Activated CD4-positive, alpha-beta T cell treated with anti-CD3 and anti-CD28 coated beads, Interleukin-2, amount 50 U/mL, for 16 hours (primary cell): Measurements from ENCODE around the gene MCUB.
A peak's percentile ranks its signal among the peaks of the same experiment; 100 is the strongest.
"Not testable (repeated sequence)": the region's sequence is repeated elsewhere in the genome, so short reads cannot be mapped to it uniquely, and the experiment has no call there.

Experiments
- DNase-seq: peaks from one replicate; pipeline ENCODE4 v3.0.0-alpha.2; 2020

MCUB gene

GRCh38 chr4:109640644-109641043 is 80.6 kb downstream of the MCUB start:
- DNase-seq, result no peak

- DNase-seq, result no peak
Measured at GRCh38 chr4:109645874-109646710, 86.0 kb downstream of the MCUB start.

GRCh38 chr4:109648266-109648996 is 88.4 kb downstream of the MCUB start:
- DNase-seq, result peak; percentile 24

- DNase-seq, result peak; percentile 27
Measured at GRCh38 chr4:109648997-109649575, 89.0 kb downstream of the MCUB start.

- peak; percentile 82 for DNase-seq
Measured at GRCh38 chr4:109649872-109650271, 89.8 kb downstream of the MCUB start.

GRCh38 chr4:109655396-109655795 is 95.3 kb downstream of the MCUB start:
- no peak for DNase-seq

- DNase-seq, result no peak
Measured at GRCh38 chr4:109657854-109658418, 97.9 kb downstream of the MCUB start.

GRCh38 chr4:109658871-109659410 is 98.9 kb downstream of the MCUB start:
- DNase-seq, result no peak

- DNase-seq, result no peak
Measured at GRCh38 chr4:109662116-109662515, 102.1 kb downstream of the MCUB start.

GRCh38 chr4:109662771-109663170 is 102.7 kb downstream of the MCUB start:
- DNase-seq, result no peak

- DNase-seq, result no peak
Measured at GRCh38 chr4:109665783-109666485, 105.9 kb downstream of the MCUB start.

GRCh38 chr4:109671350-109671749 is 111.3 kb downstream of the MCUB start:
- DNase-seq, result no peak

- DNase-seq, result no peak
Measured at GRCh38 chr4:109672169-109672930, 112.3 kb downstream of the MCUB start.

- no peak for DNase-seq
Measured at GRCh38 chr4:109673303-109673702, 113.3 kb downstream of the MCUB start.

GRCh38 chr4:109675181-109675580 is 115.1 kb downstream of the MCUB start:
- no peak for DNase-seq

GRCh38 chr4:109675843-109676242 is 115.8 kb downstream of the MCUB start:
- DNase-seq, result no peak

- DNase-seq, result no peak
Measured at GRCh38 chr4:109676886-109677285, 116.8 kb downstream of the MCUB start.

- DNase-seq, result not testable (repeated sequence)
Measured at GRCh38 chr4:109678472-109678871, 118.4 kb downstream of the MCUB start.

GRCh38 chr4:109678925-109679324 is 118.9 kb downstream of the MCUB start:
- not testable (repeated sequence) for DNase-seq

- peak; percentile 14 for DNase-seq
Measured at GRCh38 chr4:109682875-109683274, 122.8 kb downstream of the MCUB start.

- peak; percentile 29 for DNase-seq
Measured at GRCh38 chr4:109683621-109684253, 123.7 kb downstream of the MCUB start.
